ENCODE measurements around the gene CTH.
"Not testable (repeated sequence)": the region's sequence is repeated elsewhere in the genome, so short reads cannot be mapped to it uniquely, and the experiment has no call there.

The CTH gene

GRCh38 chr1:70410604-70411359, at the start of gene CTH:
Gene CTH (plus strand): TSS chr1:70411268. CDS start chr1:70411416, 148 bp downstream.
- DNase-seq: peak; percentile 77 to 82 (median 80)

- no peak for DNase-seq
These were observed 49.2 kb upstream of the CTH start for GRCh38 chr1:70361727-70362398.

- DNase-seq: no peak
These were observed 46.6 kb upstream of the CTH start for GRCh38 chr1:70364439-70364838.

- not testable (repeated sequence) for DNase-seq
These were observed 44.6 kb upstream of the CTH start for GRCh38 chr1:70366425-70366952.

- DNase-seq: not testable (repeated sequence)
These were observed 44.1 kb upstream of the CTH start for GRCh38 chr1:70366997-70367396.

GRCh38 chr1:70367397-70367796, 43.7 kb upstream of the CTH start:
- not testable (repeated sequence) for DNase-seq

- not testable (repeated sequence) for DNase-seq
These were observed 39.5 kb upstream of the CTH start for GRCh38 chr1:70371586-70371985.

GRCh38 chr1:70372426-70372825, 38.6 kb upstream of the CTH start:
- DNase-seq: no peak

GRCh38 chr1:70373580-70373979, 37.5 kb upstream of the CTH start:
- not testable (repeated sequence) for DNase-seq

GRCh38 chr1:70376196-70376595, 34.9 kb upstream of the CTH start:
- DNase-seq: no peak

- no peak for DNase-seq
These were observed 28.4 kb upstream of the CTH start for GRCh38 chr1:70382682-70383081.

GRCh38 chr1:70383483-70383882, 27.6 kb upstream of the CTH start:
- DNase-seq: no peak

- no peak for DNase-seq
These were observed 26.5 kb upstream of the CTH start for GRCh38 chr1:70384542-70384941.

GRCh38 chr1:70385477-70385876, 25.6 kb upstream of the CTH start:
- DNase-seq: no peak

GRCh38 chr1:70386121-70386520, 24.9 kb upstream of the CTH start:
- DNase-seq: no peak

- DNase-seq: no peak
These were observed 23.6 kb upstream of the CTH start for GRCh38 chr1:70387507-70387906.

- DNase-seq: no peak
These were observed 18.4 kb upstream of the CTH start for GRCh38 chr1:70392626-70393025.

GRCh38 chr1:70396607-70397006, 14.5 kb upstream of the CTH start:
- DNase-seq: no peak

GRCh38 chr1:70397013-70397412, 14.1 kb upstream of the CTH start:
- no peak for DNase-seq

- DNase-seq: no peak
These were observed 10.7 kb upstream of the CTH start for GRCh38 chr1:70400335-70400734.

- no peak for DNase-seq
These were observed 9.1 kb upstream of the CTH start for GRCh38 chr1:70401974-70402373.

- DNase-seq: no peak
These were observed 7.3 kb upstream of the CTH start for GRCh38 chr1:70403759-70404158.

- DNase-seq: no peak
These were observed 5.2 kb upstream of the CTH start for GRCh38 chr1:70405780-70406416.

GRCh38 chr1:70409136-70409535, 1.9 kb upstream of the CTH start:
- no peak for DNase-seq

All from activated CD4-positive, CD25-positive, alpha-beta regulatory T cell (primary cell).